Karpas-422 (cell line): Measurements from ENCODE around the gene RIC8B. TPM values are rescaled to one million over a fixed set of nuclear protein-coding genes. Genes with fewer than 3 reads are reported as not detected.

Experiments used
- DNase-seq: peaks from one replicate; pipeline ENCODE4 v3.0.0-alpha.2; 2015
- H2AFZ ChIP-seq: fragments of 200-600 bp; sonication (generic); 2 replicates; pipeline ENCODE4 v1.6.1; 2014; ENCODE audit warnings: antibody characterized with exemption, low read length, mixed read lengths
- H3K27ac ChIP-seq: fragments of 200-600 bp; sonication (generic); 2 replicates; pipeline ENCODE4 v1.5.1; 2014; ENCODE audit warnings: mild to moderate bottlenecking, low read length, moderate library complexity
- H3K27me3 ChIP-seq: fragments of 200-600 bp; sonication (generic); 2 replicates; pipeline ENCODE4 v1.6.1; 2014; ENCODE audit warnings: low read length, mixed read lengths
- H3K36me3 ChIP-seq: fragments of 200-600 bp; sonication (generic); 2 replicates; pipeline ENCODE4 v1.6.1; 2014; ENCODE audit warnings: low read length, mixed read lengths; ENCODE audit not compliant: insufficient read depth
- H3K4me1 ChIP-seq: fragments of 200-600 bp; sonication (generic); 2 replicates; pipeline ENCODE4 v1.6.1; 2014; ENCODE audit warnings: mild to moderate bottlenecking, low read length, mixed read lengths
- H3K4me2 ChIP-seq: fragments of 200-600 bp; sonication (generic); 2 replicates; pipeline ENCODE4 v1.6.1; 2014; ENCODE audit warnings: low read length, low read depth, mild to moderate bottlenecking; ENCODE audit not compliant: poor library complexity, severe bottlenecking
- H3K4me3 ChIP-seq: fragments of 200-600 bp; sonication (generic); 2 replicates; pipeline ENCODE4 v1.5.1; 2014; ENCODE audit warnings: mild to moderate bottlenecking, antibody characterized with exemption, low read length, mixed read lengths
- H3K79me2 ChIP-seq: fragments of 200-600 bp; sonication (generic); 2 replicates; pipeline ENCODE4 v1.6.1; 2014; ENCODE audit warnings: mild to moderate bottlenecking, low read length, mixed read lengths
- H3K9ac ChIP-seq: fragments of 200-600 bp; sonication (generic); 2 replicates; pipeline ENCODE4 v1.6.0; 2014; ENCODE audit warnings: low read length
- H3K9me2 ChIP-seq: fragments of 200-600 bp; sonication (generic), shearing (Covaris generic); replicated peaks from 2 replicates; pipeline ENCODE4 v1.6.0; 2014; ENCODE audit warnings: mild to moderate bottlenecking, low read length, moderate library complexity; ENCODE audit not compliant: insufficient read depth
- H3K9me3 ChIP-seq: fragments of 300-700, 200-600 bp; sonication (generic); 2 replicates; pipeline ENCODE4 v1.6.1; 2014; ENCODE audit warnings: low read length, mixed read lengths
- H4K20me1 ChIP-seq: fragments of 200-600 bp; sonication (generic); 2 replicates; pipeline ENCODE4 v1.6.1; 2014; ENCODE audit warnings: mild to moderate bottlenecking, antibody characterized with exemption, low read length, low read depth; ENCODE audit not compliant: insufficient read depth
- total RNA-seq: library from RNA; depleted of rRNA; stranded (reverse); fragments of >200 nt; shearing (Covaris generic); gene quantifications from 2 replicates; pipeline ENCODE4 v1.2.3, GENCODE V29; 2014; ENCODE audit warnings: low replicate concordance

Gene RIC8B
- total RNA-seq, 1 experiment from 2014 or later: not detected

DNA sequence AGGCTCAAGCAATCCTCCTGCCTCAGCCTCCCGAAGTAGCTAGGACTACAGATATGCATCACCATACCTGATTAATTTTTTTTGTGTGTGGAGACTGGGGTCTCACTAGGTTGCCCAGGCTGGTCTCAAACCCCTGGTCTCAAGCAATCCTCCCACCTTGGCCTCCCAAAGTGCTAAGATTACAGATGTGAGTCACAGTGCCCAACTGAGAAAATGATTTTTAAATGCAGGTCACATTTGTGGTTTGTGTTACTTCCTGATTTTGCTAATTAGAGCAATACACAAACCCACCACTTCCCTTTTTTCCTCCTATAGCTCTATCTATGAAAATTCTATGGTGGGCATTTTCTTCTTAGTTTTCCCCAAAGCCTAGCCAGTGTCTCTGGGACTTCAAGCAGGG is 135.7 kb downstream of the RIC8B start:
- DNase-seq: peak; percentile 87
- no peaks in the 10 kb centered on the region for H3K36me3 ChIP-seq
- no peaks in the 10 kb centered on the region for H3K79me2 ChIP-seq
- H3K9me3 ChIP-seq: no peaks in the 10 kb centered on the region
- peak overlapping the region; percentile 56 for H3K4me2 ChIP-seq
- peaks cover 21% of the 10 kb centered on the region for H3K4me1 ChIP-seq
- H4K20me1 ChIP-seq: peaks cover 24% of the 10 kb centered on the region; the same call in 1 of the 2 replicates
- 0 out of 2 replicates have a peak, but pooled peaks cover 2% of the 10 kb centered on the region for H3K27me3 ChIP-seq
- H3K9me2 ChIP-seq: no peaks in the 10 kb centered on the region
- no peak overlapping the region for H3K27ac ChIP-seq
- H2AFZ ChIP-seq: no peak overlapping the region
- no peak overlapping the region for H3K9ac ChIP-seq
- no peak overlapping the region for H3K4me3 ChIP-seq

- H2AFZ ChIP-seq: no peak overlapping the region
- DNase-seq: no peak
- H3K4me2 ChIP-seq: no peak overlapping the region
- no peak overlapping the region for H3K9ac ChIP-seq
- H3K4me3 ChIP-seq: no peak overlapping the region
- no peaks in the 10 kb centered on the region for H3K9me2 ChIP-seq
- H3K27me3 ChIP-seq: no peaks in the 10 kb centered on the region
- H4K20me1 ChIP-seq: peaks cover 26% of the 10 kb centered on the region; the same call in 1 of the 2 replicates
- peaks cover 27% of the 10 kb centered on the region for H3K4me1 ChIP-seq
- no peaks in the 10 kb centered on the region for H3K9me3 ChIP-seq
- H3K27ac ChIP-seq: no peak overlapping the region
- H3K79me2 ChIP-seq: no peaks in the 10 kb centered on the region
- H3K36me3 ChIP-seq: no peaks in the 10 kb centered on the region
These were observed 137.1 kb downstream of the RIC8B start for GRCh38 chr12:106911581-106911980.

- H3K4me3 ChIP-seq: no peak overlapping the region
- H3K9me2 ChIP-seq: no peaks in the 10 kb centered on the region
- no peak overlapping the region for H3K9ac ChIP-seq
- no peak overlapping the region for H3K27ac ChIP-seq
- H3K4me1 ChIP-seq: peaks cover 35% of the 10 kb centered on the region
- no peaks in the 10 kb centered on the region for H3K36me3 ChIP-seq
- no peak overlapping the region for H3K4me2 ChIP-seq
- no peak overlapping the region for H2AFZ ChIP-seq
- no peaks in the 10 kb centered on the region for H3K27me3 ChIP-seq
- DNase-seq: no peak
- no peaks in the 10 kb centered on the region for H3K9me3 ChIP-seq
- no peaks in the 10 kb centered on the region for H3K79me2 ChIP-seq
- H4K20me1 ChIP-seq: peaks cover 17% of the 10 kb centered on the region; the same call in 1 of the 2 replicates
These were observed 139.0 kb downstream of the RIC8B start for GRCh38 chr12:106913456-106913855.

GRCh38 chr12:106914796-106915634 is 140.5 kb downstream of the RIC8B start:
- no peak overlapping the region for H3K4me2 ChIP-seq
- no peak for DNase-seq
- H3K9me2 ChIP-seq: no peaks in the 10 kb centered on the region
- H4K20me1 ChIP-seq: peaks cover 23% of the 10 kb centered on the region; the same call in 1 of the 2 replicates
- H3K9ac ChIP-seq: no peak overlapping the region
- H3K4me1 ChIP-seq: peaks cover 35% of the 10 kb centered on the region
- H2AFZ ChIP-seq: no peak overlapping the region
- no peaks in the 10 kb centered on the region for H3K36me3 ChIP-seq
- H3K79me2 ChIP-seq: no peaks in the 10 kb centered on the region
- no peak overlapping the region for H3K27ac ChIP-seq
- H3K27me3 ChIP-seq: no peaks in the 10 kb centered on the region
- no peaks in the 10 kb centered on the region for H3K9me3 ChIP-seq
- no peak overlapping the region for H3K4me3 ChIP-seq

DNA sequence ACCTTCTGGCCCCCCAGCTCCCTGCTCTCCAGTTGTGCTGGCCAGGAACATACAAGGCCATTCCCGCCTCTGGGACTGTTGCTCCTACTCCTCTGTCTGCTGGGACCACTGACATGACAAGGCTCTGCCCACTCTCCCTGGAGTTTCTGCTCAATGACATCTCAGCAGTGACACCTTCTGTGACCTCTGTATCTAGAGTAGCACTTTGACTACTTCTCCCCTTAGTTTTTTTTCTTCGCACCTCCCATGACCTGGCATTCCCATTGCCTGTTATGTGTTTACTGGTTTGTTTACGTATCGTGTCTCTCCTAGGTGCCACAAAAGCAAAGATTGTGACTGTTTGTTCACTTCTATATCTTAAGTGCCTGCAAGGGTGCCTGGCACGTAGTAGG is 141.1 kb downstream of the RIC8B start:
- H3K4me1 ChIP-seq: peaks cover 28% of the 10 kb centered on the region
- no peak overlapping the region for H3K9ac ChIP-seq
- no peaks in the 10 kb centered on the region for H3K79me2 ChIP-seq
- H3K4me3 ChIP-seq: no peak overlapping the region
- no peaks in the 10 kb centered on the region for H3K27me3 ChIP-seq
- no peaks in the 10 kb centered on the region for H3K36me3 ChIP-seq
- DNase-seq: no peak
- no peak overlapping the region for H2AFZ ChIP-seq
- no peak overlapping the region for H3K4me2 ChIP-seq
- no peaks in the 10 kb centered on the region for H3K9me2 ChIP-seq
- no peaks in the 10 kb centered on the region for H3K9me3 ChIP-seq
- H3K27ac ChIP-seq: no peak overlapping the region
- H4K20me1 ChIP-seq: peaks cover 23% of the 10 kb centered on the region; the same call in 1 of the 2 replicates

GRCh38 chr12:106917503-106917902 is 143.0 kb downstream of the RIC8B start:
- no peak overlapping the region for H3K27ac ChIP-seq
- no peaks in the 10 kb centered on the region for H3K36me3 ChIP-seq
- H4K20me1 ChIP-seq: peaks cover 21% of the 10 kb centered on the region; the same call in 1 of the 2 replicates
- no peaks in the 10 kb centered on the region for H3K9me3 ChIP-seq
- H2AFZ ChIP-seq: no peak overlapping the region
- peak; percentile 51 for DNase-seq
- H3K79me2 ChIP-seq: no peaks in the 10 kb centered on the region
- H3K4me3 ChIP-seq: no peak overlapping the region
- H3K4me2 ChIP-seq: no peak overlapping the region
- H3K27me3 ChIP-seq: no peaks in the 10 kb centered on the region
- peaks cover 21% of the 10 kb centered on the region for H3K4me1 ChIP-seq
- H3K9me2 ChIP-seq: no peaks in the 10 kb centered on the region
- no peak overlapping the region for H3K9ac ChIP-seq

DNA sequence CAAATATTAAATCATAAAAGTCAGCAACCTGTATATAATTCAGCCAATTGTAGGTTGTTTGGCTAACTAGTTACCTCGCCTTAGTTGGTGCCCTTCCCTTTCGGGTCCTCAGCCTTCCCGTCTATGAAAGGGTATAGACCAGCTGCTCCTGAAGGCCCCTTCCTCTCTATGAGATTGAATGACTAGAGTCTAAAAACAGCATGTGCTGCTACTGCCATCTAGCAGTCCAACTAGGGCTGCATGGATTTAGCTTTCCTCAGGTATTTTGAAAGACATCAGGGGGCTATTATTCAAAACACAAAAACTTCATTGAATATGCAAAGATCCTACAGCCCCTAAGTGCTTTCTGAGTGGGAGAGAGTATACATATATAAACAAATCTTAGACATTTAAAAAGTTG is 144.3 kb downstream of the RIC8B start:
- Histone ChIP-seq H3K27me3 (no peaks in the 10 kb centered on the region), H2AFZ (no peak overlapping the region), H3K9me2 (no peaks in the 10 kb centered on the region), H3K36me3 (no peaks in the 10 kb centered on the region), H4K20me1 (peaks cover 12% of the 10 kb centered on the region; the same call in 1 of the 2 replicates), H3K4me1 (peaks cover 21% of the 10 kb centered on the region), H3K27ac (no peak overlapping the region), H3K4me3 (no peak overlapping the region), H3K4me2 (no peak overlapping the region), H3K9ac (no peak overlapping the region), H3K79me2 (no peaks in the 10 kb centered on the region), H3K9me3 (no peaks in the 10 kb centered on the region)
- DNase-seq: peak; percentile 55

- H3K4me1 ChIP-seq: peaks cover 17% of the 10 kb centered on the region
- H3K79me2 ChIP-seq: no peaks in the 10 kb centered on the region
- H3K9me3 ChIP-seq: no peaks in the 10 kb centered on the region
- no peak overlapping the region for H3K4me3 ChIP-seq
- DNase-seq: peak; percentile 82
- no peak overlapping the region for H3K9ac ChIP-seq
- peaks cover 12% of the 10 kb centered on the region; the same call in 1 of the 2 replicates for H4K20me1 ChIP-seq
- H3K4me2 ChIP-seq: no peak overlapping the region
- no peaks in the 10 kb centered on the region for H3K36me3 ChIP-seq
- H3K27me3 ChIP-seq: no peaks in the 10 kb centered on the region
- H2AFZ ChIP-seq: no peak overlapping the region
- no peak overlapping the region for H3K27ac ChIP-seq
- H3K9me2 ChIP-seq: no peaks in the 10 kb centered on the region
These were observed 145.5 kb downstream of the RIC8B start for GRCh38 chr12:106919910-106920544.
